Measurements from ENCODE around the gene SHISA4.

- TF ChIP-seq POLR2A (IDR thresholded peaks at IDR 0.05; ENCODE audit: low read length): no peak
- TF ChIP-seq GATA1 (IDR thresholded peaks at IDR 0.05; ENCODE audit: low read depth, low read length): no peak
Measured at GRCh38 chr1:201851949-201852348, 36.7 kb upstream of the SHISA4 start.
